HFF-Myc (cell line): Measurements from ENCODE around the gene CEP152.

Experiments
- DNase-seq: peaks from one replicate; pipeline ENCODE4 v3.0.0-alpha.2; 2011; ENCODE audit warnings: low read depth; ENCODE audit errors: extremely low read depth
- H3K4me3 ChIP-seq: replicated peaks from 2 replicates; pipeline ENCODE4 v1.5.1; 2011; ENCODE audit warnings: low read depth, mild to moderate bottlenecking, control low read depth, low read length
- TF ChIP-seq, protein P1 (sequence below): IDR thresholded peaks from 2 replicates; pipeline ENCODE4 v1.5.1; 2012; ENCODE audit warnings: mild to moderate bottlenecking, low read depth, low read length, control low read depth; ENCODE audit errors: missing control alignments

Gene CEP152

DNA sequence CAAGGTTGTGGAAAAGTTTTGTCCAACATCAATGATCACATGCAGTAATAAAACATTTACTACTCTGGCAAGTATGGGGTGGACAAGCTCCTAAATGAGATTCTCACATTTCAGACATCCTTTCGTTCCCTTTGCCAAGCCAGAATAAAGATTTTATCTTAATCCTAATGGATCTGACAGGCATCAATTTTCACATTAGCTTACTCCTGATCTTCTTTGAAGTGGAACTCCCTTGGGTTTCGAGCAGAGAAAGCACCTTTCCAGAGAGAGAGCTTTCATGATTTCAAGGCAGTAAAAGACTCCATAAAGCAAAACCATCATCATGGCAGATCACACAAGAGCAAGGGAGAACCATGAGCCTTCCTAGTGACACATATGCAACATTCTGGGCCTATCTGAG is 39.8 kb upstream of the CEP152 start:
- TF ChIP-seq, protein P1, sequence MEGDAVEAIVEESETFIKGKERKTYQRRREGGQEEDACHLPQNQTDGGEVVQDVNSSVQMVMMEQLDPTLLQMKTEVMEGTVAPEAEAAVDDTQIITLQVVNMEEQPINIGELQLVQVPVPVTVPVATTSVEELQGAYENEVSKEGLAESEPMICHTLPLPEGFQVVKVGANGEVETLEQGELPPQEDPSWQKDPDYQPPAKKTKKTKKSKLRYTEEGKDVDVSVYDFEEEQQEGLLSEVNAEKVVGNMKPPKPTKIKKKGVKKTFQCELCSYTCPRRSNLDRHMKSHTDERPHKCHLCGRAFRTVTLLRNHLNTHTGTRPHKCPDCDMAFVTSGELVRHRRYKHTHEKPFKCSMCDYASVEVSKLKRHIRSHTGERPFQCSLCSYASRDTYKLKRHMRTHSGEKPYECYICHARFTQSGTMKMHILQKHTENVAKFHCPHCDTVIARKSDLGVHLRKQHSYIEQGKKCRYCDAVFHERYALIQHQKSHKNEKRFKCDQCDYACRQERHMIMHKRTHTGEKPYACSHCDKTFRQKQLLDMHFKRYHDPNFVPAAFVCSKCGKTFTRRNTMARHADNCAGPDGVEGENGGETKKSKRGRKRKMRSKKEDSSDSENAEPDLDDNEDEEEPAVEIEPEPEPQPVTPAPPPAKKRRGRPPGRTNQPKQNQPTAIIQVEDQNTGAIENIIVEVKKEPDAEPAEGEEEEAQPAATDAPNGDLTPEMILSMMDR = no peak
- H3K4me3 ChIP-seq = no peak overlapping the region
- no peak for DNase-seq

DNA sequence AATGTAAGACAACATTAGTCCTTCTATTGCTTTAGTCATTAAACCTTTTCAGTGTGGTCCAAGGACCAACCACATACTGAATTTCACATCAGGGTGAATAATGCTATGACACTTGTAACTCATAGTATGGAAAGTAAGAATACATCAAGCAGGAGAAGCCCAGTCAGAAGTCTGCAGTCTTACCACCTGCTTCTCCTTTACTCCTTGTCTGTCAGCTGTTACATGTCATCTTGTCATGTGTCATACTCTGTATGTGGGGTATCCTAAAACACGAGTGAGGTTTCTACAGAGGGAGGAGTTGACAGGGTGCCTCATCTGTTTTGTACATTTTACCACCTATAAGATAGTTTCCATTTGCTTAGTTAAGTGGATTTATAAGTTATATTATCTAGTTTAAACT is 34.3 kb upstream of the CEP152 start:
- H3K4me3 ChIP-seq = no peak overlapping the region
- TF ChIP-seq, protein P1 = no peak
- no peak for DNase-seq

DNA sequence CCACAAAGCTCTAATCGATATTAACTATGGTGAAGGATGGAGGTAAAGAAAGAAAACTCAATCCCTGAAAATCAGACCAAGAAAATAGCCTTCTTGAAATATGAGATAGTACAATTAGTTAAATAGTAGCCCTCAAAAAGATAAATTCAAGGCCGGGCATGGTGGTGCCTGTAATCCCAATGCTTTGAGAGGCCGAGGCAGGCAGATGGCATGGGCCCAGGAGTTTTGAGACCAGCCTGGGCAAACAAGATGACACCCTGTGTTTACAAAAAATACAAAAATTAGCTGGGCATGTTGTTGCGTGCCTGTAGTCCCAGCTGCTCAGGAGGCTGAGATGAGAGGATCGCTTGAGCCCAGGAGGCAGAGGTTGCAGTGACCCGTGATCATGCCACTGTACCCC is 31.6 kb upstream of the CEP152 start:
- H3K4me3 ChIP-seq = no peak overlapping the region
- no peak for DNase-seq
- TF ChIP-seq, protein P1 = no peak

DNA sequence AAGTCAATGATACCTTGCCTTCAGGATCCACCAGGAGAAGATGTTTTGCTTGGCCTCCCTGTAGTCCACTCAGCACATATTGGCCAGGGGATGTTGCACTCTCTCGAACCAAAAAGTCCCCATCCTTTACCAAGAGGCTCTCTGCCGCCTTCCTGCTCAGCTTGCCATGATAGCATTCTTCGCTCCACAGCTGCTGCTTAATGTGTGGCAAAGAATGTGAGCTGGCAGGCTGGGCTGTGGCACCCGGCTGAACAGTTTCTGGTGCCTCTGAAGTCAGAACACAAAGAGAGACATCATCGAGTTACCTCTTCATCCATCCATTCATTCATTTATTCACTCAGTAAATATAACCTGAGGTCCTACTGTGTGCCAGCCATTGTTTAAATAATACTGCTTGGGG is 23.9 kb upstream of the CEP152 start:
- no peak overlapping the region for H3K4me3 ChIP-seq
- DNase-seq = no peak
- TF ChIP-seq, protein P1 = no peak

DNA sequence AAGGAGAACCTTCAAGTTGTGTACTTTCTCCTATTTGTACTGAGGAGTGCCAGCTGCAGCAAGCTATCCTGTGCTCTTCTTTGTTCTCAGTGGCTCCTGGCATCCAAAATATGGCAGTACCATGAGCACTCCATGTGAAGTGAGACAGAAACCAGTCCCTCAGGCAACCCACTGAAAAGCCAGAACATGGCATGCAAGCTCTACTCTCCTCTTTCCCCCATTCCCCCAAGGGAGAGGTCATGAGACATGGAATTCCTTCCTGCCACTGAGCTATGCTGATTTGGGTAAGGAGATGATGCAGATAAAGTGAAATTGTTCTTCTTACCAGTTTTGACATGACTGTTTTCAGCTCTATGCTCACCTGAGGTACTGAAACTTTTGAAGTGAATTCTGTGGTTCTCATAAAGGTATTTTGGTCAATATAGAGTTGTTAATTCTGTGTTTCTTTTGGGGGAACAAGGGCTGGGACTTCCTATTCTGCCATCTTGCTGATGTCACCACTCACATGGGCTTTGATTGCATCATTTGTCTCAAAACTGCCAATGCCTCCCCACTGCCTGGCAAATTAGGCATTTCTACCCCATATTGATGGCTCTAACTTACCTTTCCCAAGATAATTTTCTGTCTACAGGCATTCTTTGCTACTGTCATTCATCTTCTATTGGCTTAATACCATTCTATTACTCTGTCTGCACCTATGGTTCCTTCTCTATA is 22.8 kb upstream of the CEP152 start:
- DNase-seq = no peak
- no peak overlapping the region for H3K4me3 ChIP-seq
- TF ChIP-seq, protein P1 = no peak

DNA sequence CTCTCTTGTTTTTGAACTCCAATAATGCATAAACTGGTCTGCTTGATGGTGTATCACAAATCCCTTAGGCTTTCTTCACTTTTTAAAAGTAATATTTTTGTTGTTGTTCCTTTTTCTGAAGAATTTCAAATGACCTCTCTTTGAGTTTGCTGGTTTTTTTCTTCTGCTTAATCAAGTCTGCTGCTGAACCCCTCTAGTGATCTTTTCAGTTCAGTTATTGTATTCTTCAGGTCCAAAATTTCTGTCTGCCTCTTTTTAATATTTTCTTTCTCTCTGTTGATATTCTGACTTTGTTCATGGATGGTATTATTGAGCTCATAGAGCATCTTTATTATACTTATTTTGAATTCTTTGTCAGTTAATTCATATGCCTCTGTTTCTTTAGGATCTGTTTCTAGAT is 21.8 kb upstream of the CEP152 start:
- TF ChIP-seq, protein P1 = no peak
- H3K4me3 ChIP-seq = no peak overlapping the region
- no peak for DNase-seq

DNA sequence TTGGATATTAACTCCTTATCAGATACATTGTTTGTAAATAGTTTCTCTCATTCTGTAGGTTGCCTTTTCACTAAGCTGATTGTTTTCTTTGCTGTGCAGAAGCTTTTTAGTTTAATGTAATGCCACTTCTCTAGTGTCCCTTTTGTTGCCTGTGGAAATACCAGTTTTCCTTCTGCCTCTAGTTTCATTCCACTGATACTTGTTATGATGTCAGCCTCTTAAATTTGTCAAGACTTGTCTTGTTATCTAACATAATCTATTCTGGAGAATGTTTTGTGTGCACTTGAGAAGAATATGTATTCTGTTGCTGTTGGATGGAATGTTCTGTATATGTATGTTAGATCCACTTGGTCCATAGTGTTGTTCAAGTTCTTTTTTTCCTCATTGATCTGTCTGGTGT is 18.0 kb upstream of the CEP152 start:
- DNase-seq = no peak
- H3K4me3 ChIP-seq = no peak overlapping the region
- TF ChIP-seq, protein P1 = no peak
